ACC112 (cell line): Measurements from ENCODE around the gene RIC1.
"Not testable (repeated sequence)": the region's sequence is repeated elsewhere in the genome, so short reads cannot be mapped to it uniquely, and the experiment has no call there.

ENCODE experiments used
- H2AFZ ChIP-seq: fragments of 200-600 bp; sonication (generic); one replicate; pipeline ENCODE4 v1.6.0; 2017; ENCODE audit warnings: antibody characterized with exemption, low read length; ENCODE audit not compliant: unreplicated experiment
- H3K27ac ChIP-seq: fragments of 200-600 bp; sonication (generic); 2 replicates; pipeline ENCODE4 v1.5.1; 2014; ENCODE audit warnings: low read depth, mild to moderate bottlenecking, antibody characterized with exemption, low read length, moderate library complexity
- H3K27me3 ChIP-seq: fragments of 200-600 bp; sonication (generic); 2 replicates; pipeline ENCODE4 v1.6.1; 2014; ENCODE audit warnings: mild to moderate bottlenecking, antibody characterized with exemption, low read length, moderate library complexity, mixed read lengths; ENCODE audit not compliant: insufficient read depth
- H3K36me3 ChIP-seq: fragments of 200-600 bp; sonication (generic); 2 replicates; pipeline ENCODE4 v1.6.1; 2016; ENCODE audit warnings: mild to moderate bottlenecking, antibody characterized with exemption, low read length, moderate library complexity, mixed read lengths; ENCODE audit not compliant: insufficient read depth
- H3K4me1 ChIP-seq: fragments of 200-600 bp; sonication (generic); one replicate; pipeline ENCODE4 v1.6.1; 2016; ENCODE audit warnings: low read length, mixed read lengths; ENCODE audit not compliant: insufficient read depth, unreplicated experiment, control insufficient read depth
- H3K4me3 ChIP-seq: fragments of 200-600 bp; sonication (generic); 2 replicates; pipeline ENCODE4 v1.5.1; 2014; ENCODE audit warnings: mild to moderate bottlenecking, low read depth, low read length
- H3K79me2 ChIP-seq: fragments of 200-600 bp; sonication (generic); one replicate; pipeline ENCODE4 v1.6.0; 2016; ENCODE audit warnings: low read length; ENCODE audit not compliant: control insufficient read depth, unreplicated experiment, insufficient read depth

Gene RIC1

DNA sequence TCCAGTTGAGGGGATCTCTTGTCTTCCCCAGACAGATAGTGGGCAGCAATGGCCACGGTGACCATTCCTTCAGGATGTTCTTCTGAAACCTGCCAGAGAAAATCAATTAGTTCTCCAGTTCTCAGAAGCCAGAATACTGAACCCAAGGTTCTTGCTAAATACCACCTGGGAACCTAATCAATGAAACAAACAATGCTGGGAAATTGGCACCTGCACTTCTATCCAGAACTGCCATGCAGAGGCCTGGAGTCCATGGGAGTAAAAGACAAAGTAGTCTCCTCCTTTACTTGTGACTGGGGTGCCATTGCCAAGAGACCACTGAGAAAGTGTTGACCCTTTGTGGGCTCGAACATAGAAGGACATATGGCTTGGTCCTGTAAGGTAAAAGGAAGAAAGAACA is 158.3 kb downstream of the RIC1 start:
- H2AFZ ChIP-seq = no peak overlapping the region
- H3K27me3 ChIP-seq = no peaks in the 10 kb centered on the region
- H3K4me1 ChIP-seq = no peaks in the 10 kb centered on the region
- H3K4me3 ChIP-seq = no peak overlapping the region
- H3K79me2 ChIP-seq = no peaks in the 10 kb centered on the region
- H3K27ac ChIP-seq = no peak overlapping the region
- H3K36me3 ChIP-seq = no peaks in the 10 kb centered on the region

DNA sequence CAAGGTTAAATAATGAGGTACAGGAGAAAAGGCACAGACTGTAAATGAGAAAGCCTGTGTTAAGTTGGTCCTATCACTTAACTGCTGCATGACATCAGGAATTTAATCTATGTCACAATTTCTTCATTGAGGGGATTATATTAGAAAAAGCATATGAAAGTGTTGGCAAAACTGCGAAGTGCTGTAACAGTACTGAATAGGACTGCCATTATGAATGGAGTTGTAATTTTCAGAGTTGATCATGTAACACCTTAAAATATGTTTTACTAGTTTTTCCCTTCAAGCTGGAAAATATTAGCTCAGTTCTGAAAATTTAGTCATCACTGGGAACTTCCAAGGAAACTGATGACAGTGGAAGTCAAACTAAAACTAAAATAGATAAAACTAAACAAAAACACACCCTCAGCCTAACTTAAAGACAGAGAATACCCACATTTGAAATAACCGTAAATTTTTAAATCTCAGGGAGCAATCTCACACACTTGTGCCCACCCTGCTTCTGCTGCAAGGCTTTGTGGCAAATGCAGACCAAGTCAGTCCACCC is 158.9 kb downstream of the RIC1 start:
- Histone ChIP-seq H3K4me1 (no peaks in the 10 kb centered on the region), H3K27ac (no peak overlapping the region), H3K27me3 (no peaks in the 10 kb centered on the region), H3K4me3 (no peak overlapping the region), H2AFZ (no peak overlapping the region), H3K36me3 (no peaks in the 10 kb centered on the region), H3K79me2 (no peaks in the 10 kb centered on the region)

- H3K4me1 ChIP-seq = no peaks in the 10 kb centered on the region
- H3K36me3 ChIP-seq = no peaks in the 10 kb centered on the region
- no peak overlapping the region for H3K27ac ChIP-seq
- H3K4me3 ChIP-seq = no peak overlapping the region
- no peaks in the 10 kb centered on the region for H3K27me3 ChIP-seq
- H3K79me2 ChIP-seq = no peaks in the 10 kb centered on the region
- H2AFZ ChIP-seq = no peak overlapping the region
These were observed 160.6 kb downstream of the RIC1 start for GRCh38 chr9:5789489-5789888.

DNA sequence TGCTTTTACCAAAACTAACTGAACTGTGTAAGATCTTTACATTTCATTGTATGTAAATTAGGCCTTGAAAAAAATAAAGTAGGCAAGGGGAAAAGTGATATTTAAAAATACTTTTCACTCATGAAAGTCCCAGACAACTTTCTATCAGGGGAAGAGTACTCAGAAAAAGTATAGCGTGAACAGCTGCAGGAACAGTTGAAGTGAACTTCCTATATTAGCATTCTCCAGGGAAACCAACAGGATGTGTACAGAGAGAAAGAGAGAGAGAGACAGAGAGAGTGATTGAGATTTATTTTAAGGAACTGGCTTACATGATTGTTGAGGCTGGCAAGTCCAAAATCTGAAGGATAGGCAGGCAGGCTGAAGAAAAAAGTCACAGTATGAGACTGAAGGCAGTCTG is 162.0 kb downstream of the RIC1 start:
- no peak overlapping the region for H2AFZ ChIP-seq
- no peaks in the 10 kb centered on the region for H3K4me1 ChIP-seq
- no peak overlapping the region for H3K27ac ChIP-seq
- H3K4me3 ChIP-seq = no peak overlapping the region
- H3K79me2 ChIP-seq = no peaks in the 10 kb centered on the region
- no peaks in the 10 kb centered on the region for H3K36me3 ChIP-seq
- H3K27me3 ChIP-seq = no peaks in the 10 kb centered on the region

- Histone ChIP-seq H3K79me2 (no peaks in the 10 kb centered on the region), H3K27ac (no peak overlapping the region), H3K36me3 (no peaks in the 10 kb centered on the region), H2AFZ (no peak overlapping the region), H3K4me1 (no peaks in the 10 kb centered on the region), H3K27me3 (no peaks in the 10 kb centered on the region), H3K4me3 (no peak overlapping the region)
These were observed 163.0 kb downstream of the RIC1 start for GRCh38 chr9:5791870-5792269.

GRCh38 chr9:5793812-5794211 is 164.9 kb downstream of the RIC1 start:
- no peak overlapping the region for H3K27ac ChIP-seq
- H3K36me3 ChIP-seq = no peaks in the 10 kb centered on the region
- H2AFZ ChIP-seq = no peak overlapping the region
- no peak overlapping the region for H3K4me3 ChIP-seq
- no peaks in the 10 kb centered on the region for H3K4me1 ChIP-seq
- H3K27me3 ChIP-seq = no peaks in the 10 kb centered on the region
- no peaks in the 10 kb centered on the region for H3K79me2 ChIP-seq

DNA sequence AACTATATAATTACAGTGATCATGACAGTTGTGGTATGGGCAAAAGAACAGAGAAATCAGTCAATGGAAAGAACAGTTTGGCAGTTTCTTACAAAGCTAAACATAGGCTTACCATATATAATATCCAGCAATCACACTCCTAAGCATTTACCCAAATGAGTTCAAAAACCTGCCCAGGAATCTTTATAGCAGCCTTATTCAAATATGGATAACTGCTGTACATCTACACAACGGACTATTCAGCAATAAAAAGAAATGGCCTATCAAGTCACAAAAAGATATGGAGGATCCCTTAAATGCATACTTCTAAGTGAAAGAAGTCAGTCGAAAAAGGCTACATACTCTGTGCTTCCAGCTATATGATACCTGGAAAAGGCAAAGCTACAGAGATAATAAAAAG is 167.4 kb downstream of the RIC1 start:
- H2AFZ ChIP-seq = no peak overlapping the region
- no peaks in the 10 kb centered on the region for H3K27me3 ChIP-seq
- no peaks in the 10 kb centered on the region for H3K4me1 ChIP-seq
- no peak overlapping the region for H3K27ac ChIP-seq
- no peaks in the 10 kb centered on the region for H3K79me2 ChIP-seq
- no peak overlapping the region for H3K4me3 ChIP-seq
- no peaks in the 10 kb centered on the region for H3K36me3 ChIP-seq

DNA sequence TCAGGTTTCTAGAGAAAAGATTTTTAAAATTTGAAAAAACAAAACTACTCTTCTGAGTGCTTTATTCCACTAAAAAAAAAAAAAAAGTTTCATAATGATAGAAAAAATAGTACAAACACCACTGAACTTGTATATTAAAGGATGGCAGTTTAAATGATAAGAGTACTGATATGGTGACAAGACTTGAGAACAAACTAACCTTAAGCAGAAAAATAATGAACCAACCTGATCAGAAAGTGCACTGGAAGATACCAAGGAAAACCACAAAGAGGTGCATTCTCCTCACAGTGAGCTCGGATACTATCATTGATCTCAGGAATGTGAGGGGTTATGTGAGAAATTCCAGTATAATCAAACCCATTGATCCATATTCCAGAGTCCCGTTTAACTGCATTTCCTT is 169.7 kb downstream of the RIC1 start:
- Histone ChIP-seq H3K4me1 (no peaks in the 10 kb centered on the region), H2AFZ (no peak overlapping the region), H3K4me3 (no peak overlapping the region), H3K27ac (no peak overlapping the region), H3K79me2 (no peaks in the 10 kb centered on the region), H3K27me3 (no peaks in the 10 kb centered on the region), H3K36me3 (no peaks in the 10 kb centered on the region)

GRCh38 chr9:5799314-5799713 is 170.4 kb downstream of the RIC1 start:
- no peak overlapping the region for H3K27ac ChIP-seq
- peak overlapping the region; percentile 44 for H3K4me3 ChIP-seq
- no peaks in the 10 kb centered on the region for H3K4me1 ChIP-seq
- no peaks in the 10 kb centered on the region for H3K36me3 ChIP-seq
- no peaks in the 10 kb centered on the region for H3K79me2 ChIP-seq
- H3K27me3 ChIP-seq = no peaks in the 10 kb centered on the region
- H2AFZ ChIP-seq = no peak overlapping the region

GRCh38 chr9:5800378-5800777 is 171.5 kb downstream of the RIC1 start:
- H3K4me1 ChIP-seq, H3K4me3 ChIP-seq, H3K79me2 ChIP-seq, H3K36me3 ChIP-seq, H3K27ac ChIP-seq, H3K27me3 ChIP-seq, H2AFZ ChIP-seq: not testable (repeated sequence)

DNA sequence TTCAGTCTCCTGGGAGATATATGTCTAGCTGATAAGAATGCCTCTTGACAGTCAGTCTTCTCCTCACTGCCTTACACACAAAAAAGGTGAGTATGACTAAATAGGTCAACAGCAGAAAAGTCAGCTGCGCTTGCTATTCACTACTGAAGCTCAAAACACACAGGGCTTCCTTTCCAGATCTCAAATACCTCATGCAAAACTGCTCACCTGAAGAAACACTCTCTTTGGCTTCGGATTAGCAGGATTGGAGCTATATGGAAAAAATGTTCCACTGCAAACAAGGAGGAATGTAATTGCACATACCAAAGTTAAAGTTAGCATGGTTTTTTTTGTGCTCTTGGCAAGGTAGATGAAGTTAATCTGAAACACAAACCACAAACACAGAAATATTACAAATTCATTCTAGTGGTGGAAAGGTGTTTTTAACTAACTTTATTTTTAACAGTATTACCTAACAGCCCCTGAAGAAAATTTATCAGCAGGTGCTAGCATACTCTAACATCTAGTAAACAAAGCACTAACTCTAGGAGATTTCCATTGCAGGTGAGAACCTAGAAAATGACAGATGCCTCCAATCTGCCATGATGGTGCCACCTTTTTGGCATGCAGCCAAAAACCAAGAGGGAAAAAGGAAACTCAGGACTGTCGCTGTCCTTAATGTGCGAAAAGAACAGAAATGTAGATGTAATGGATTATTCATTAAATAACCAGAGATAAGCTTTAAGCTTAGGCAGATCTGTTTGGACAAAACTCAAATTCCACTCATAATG is 172.2 kb downstream of the RIC1 start:
- H3K4me1 ChIP-seq = no peaks in the 10 kb centered on the region
- H3K79me2 ChIP-seq = no peaks in the 10 kb centered on the region
- no peak overlapping the region for H2AFZ ChIP-seq
- H3K36me3 ChIP-seq = no peaks in the 10 kb centered on the region
- no peaks in the 10 kb centered on the region for H3K27me3 ChIP-seq
- H3K4me3 ChIP-seq = no peak overlapping the region
- H3K27ac ChIP-seq = no peak overlapping the region
